GM12874 (cell line): Measurements from ENCODE around the gene ANKRD6.

Experiments
- TF ChIP-seq, protein P1 (sequence below): IDR thresholded peaks from 2 replicates; pipeline ENCODE4 v1.5.1; 2011; ENCODE audit warnings: low read depth, mild to moderate bottlenecking, control low read depth, low read length, moderate library complexity; ENCODE audit not compliant: insufficient read depth

Gene ANKRD6

DNA sequence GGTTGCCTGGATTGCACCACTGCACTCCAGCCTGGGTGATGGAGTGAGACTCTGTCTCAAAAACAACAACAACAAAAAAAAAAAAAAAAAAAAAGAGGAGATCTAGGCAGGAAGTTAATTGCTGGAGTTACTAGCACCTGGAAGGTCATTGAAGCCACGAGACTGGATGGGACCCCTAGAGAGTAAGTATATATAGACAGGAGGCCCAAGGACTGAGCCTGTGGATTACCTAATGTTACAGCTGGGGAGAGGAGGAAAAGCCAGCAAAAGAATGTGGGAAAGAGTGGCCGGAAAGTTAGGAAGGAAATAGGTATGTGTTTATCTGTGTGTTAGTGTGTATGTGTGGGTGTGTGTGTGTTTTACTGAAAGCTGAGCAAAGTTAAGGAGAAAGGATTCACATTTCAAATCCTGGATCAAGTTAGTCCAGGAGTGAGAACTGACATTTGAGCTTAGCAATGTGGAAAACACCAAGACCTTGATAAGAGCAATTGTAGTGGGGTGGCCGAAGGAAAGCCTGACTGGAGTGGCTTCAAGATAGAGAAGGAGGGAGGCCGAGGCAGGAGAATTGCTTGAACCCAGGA, 38.4 kb downstream of the ANKRD6 start:
- TF ChIP-seq, protein P1, sequence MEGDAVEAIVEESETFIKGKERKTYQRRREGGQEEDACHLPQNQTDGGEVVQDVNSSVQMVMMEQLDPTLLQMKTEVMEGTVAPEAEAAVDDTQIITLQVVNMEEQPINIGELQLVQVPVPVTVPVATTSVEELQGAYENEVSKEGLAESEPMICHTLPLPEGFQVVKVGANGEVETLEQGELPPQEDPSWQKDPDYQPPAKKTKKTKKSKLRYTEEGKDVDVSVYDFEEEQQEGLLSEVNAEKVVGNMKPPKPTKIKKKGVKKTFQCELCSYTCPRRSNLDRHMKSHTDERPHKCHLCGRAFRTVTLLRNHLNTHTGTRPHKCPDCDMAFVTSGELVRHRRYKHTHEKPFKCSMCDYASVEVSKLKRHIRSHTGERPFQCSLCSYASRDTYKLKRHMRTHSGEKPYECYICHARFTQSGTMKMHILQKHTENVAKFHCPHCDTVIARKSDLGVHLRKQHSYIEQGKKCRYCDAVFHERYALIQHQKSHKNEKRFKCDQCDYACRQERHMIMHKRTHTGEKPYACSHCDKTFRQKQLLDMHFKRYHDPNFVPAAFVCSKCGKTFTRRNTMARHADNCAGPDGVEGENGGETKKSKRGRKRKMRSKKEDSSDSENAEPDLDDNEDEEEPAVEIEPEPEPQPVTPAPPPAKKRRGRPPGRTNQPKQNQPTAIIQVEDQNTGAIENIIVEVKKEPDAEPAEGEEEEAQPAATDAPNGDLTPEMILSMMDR, result no peak

DNA sequence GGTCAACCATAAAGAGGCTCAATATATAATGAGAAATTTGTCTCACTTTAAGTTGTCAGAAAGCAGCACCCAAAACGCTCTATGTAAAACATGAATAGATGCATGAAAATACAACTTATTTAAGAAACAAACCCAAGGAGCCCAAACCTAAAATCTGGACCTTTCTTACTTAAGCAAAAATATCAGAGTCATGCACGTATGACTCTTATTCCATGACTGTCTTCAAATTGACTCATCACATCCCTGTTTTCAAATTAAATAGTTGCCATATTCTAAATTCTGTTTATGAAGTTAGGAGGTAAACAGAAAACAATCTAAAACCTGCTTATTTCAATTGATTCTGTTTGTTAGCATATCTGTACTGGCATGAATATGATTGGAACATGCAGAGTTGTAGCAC, 42.1 kb downstream of the ANKRD6 start:
- TF ChIP-seq, protein P1, result no peak

DNA sequence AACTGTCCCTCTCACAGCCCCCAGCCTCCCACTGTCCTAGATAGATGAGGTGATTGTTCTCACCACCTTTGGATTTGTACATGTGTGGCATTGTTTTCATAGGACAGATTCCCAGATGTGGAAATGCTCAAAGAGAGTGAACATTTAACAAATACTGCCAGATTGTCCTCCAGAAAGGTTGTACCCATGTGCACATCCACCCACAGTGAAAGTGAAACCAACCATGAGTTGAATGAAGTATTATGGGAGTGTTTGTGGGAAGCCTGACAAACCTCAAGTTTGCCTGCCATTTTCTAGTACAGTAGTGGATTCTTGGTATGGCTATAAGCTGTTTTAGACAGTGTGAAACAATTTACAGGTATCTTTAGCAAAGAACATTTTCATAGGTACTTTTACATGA, 42.7 kb downstream of the ANKRD6 start:
- TF ChIP-seq, protein P1, result no peak

DNA sequence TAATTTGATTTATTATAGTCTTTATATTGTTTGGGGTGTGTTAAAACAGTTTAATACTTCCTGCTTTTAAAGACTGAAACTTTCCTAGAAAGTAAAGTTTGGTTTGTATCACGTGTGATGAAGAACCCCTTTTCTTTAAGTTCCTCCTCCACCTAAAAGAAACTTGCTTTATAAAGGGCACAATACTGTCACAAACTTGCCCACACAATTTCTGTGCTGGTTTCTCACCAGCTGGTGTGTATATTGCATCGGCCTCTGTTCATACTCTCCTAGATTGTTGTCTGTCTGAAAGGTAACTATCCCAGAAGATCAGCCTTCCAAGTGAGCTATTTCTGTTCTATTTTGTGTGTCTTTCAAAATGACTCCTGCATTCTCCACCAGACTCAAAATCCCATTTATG, 46.9 kb downstream of the ANKRD6 start:
- TF ChIP-seq, protein P1, result no peak

DNA sequence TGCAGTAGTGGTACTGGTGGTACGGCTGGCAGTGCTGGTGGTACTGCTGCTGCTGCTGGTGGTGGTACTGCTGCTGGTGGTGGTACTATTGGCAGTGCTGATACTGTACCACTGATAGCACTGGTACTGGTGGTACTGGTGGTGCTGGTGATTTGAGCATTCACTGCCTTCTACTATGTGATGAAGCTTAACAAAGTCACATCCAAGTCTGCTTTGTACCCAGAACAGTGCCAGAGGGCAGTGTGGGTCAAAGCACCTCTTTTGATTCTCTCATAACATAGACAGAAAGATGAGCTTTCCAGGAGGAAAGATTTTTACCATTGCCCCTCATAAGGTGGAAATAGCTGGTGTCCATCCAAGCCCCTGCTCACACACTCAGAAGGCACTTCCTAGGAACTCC, 48.7 kb downstream of the ANKRD6 start:
- TF ChIP-seq, protein P1, result no peak

DNA sequence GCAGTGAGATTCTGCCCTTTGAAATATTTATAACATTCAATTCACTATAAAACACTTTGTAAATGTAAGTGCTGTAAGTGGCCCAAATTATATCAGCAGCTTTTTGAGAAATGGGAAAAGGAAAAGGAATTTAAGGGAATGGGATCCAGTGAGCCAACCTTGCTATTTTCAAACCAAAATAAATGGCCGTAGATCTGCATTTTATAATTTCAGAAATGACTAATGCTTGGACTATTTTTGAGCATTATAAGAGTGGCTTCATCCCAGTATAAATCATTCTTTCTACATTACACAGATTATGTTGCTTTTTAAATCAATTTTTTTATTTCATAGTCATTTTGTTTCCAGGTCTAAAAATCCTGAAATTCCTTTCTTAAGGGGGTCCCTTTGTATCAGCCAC, 49.2 kb downstream of the ANKRD6 start:
- TF ChIP-seq, protein P1, result no peak

DNA sequence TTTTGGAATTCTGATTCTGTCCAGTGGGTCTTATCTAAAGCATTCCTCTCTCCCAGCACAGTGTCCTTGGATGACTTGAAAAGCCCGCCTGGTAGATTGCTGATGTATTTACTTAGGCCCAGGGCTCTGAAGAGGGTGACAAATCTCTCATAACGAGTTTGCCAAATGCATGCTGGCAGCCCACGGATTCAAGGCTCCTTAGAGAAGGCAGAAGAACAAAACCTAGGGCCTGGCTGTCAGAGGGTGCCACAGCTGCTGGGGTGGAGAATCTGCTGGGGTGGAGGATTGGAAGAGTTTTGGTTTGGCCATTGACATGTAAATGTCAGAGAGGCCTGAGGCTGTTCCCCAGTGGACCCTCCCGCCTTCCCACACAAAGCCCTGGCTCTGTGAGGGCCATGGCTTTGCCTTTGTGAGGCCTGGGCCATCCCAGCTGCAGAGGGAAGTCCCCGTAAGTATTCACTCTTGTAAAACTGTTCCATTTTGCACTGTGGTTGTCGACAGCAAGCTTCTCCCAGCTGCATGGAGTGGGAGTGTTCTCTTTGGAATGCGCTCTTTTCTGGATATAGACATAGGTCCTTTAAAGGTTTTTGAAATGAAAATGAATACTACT, 50.3 kb downstream of the ANKRD6 start:
- TF ChIP-seq, protein P1, result no peak
